ENCODE measurements around the gene MGA. TPM values are rescaled to one million over a fixed set of nuclear protein-coding genes. Genes with fewer than 3 reads are reported as not detected.

The MGA gene
- total and polyA plus RNA-seq, 2 donors (not counting 3 experiments of a cell fraction or from before 2014, with no cell fraction given), result 4.1 to 36.5 TPM

- Histone ChIP-seq H3K9ac (replicated peaks; ENCODE audit: extremely low read depth, insufficient read depth, low read length) (no peak overlapping the region), H3K27ac (ENCODE audit: insufficient read depth, low read depth, low read length) (no peak overlapping the region), H3K9me1 (replicated peaks; ENCODE audit: control insufficient read depth, extremely low read depth, insufficient read depth, low read length) (no peaks in the 10 kb centered on the region), H3K9me3 (replicated peaks; ENCODE audit: control insufficient read depth, insufficient read depth, low read length) (no peaks in the 10 kb centered on the region), H3K4me2 (ENCODE audit: insufficient read depth, low read length) (no peak overlapping the region), H3K27me3 (ENCODE audit: control insufficient read depth in 2 of 2, insufficient read depth in 2 of 2, low read length in 2 of 2) (no peaks in the 10 kb centered on the region), H3K79me2 (ENCODE audit: control insufficient read depth, insufficient read depth, low read length) (no peaks in the 10 kb centered on the region), H3K4me1 (ENCODE audit: control insufficient read depth, extremely low read depth, insufficient read depth, low read length) (peaks cover 2% of the 10 kb centered on the region), H3K4me3 (replicated peaks in 1 of 3; ENCODE audit: insufficient read depth in 1 of 3, low read depth in 1 of 3, low read length in 3 of 3) (no peak overlapping the region), H2AFZ (ENCODE audit: low read depth, low read length) (no peak overlapping the region), H3K36me3 (ENCODE audit: control insufficient read depth in 2 of 2, extremely low read depth in 1 of 2, insufficient read depth in 2 of 2, low read length in 2 of 2) (no peaks in the 10 kb centered on the region), H4K20me1 (replicated peaks; ENCODE audit: control insufficient read depth, extremely low read depth, insufficient read depth, low read length) (no peaks in the 10 kb centered on the region)
- intact Hi-C loops (cut with micrococcal nuclease) (no loop called here), dilution Hi-C loops (cut with MboI; ENCODE audit: extremely low pct_ligation_motif_present, low sequenced_read_pairs) (no loop called here)
- FAIRE-seq (no peak), DNase-seq (ENCODE audit: low read depth, low spot score) (no peak)
- CTCF ChIA-PET, result interaction anchor here (0.7 to 2.3 kb wide), 4 partner anchors 12 to 48 kb away, joined by 3 to 7 read pairs (median 3); no protein-coding TSS in a partner anchor
- no peak for TF ChIP-seq MYC (IDR thresholded peaks at IDR 0.05; ENCODE audit: low read depth, low read length)
- no peak for TF ChIP-seq EZH2 (IDR thresholded peaks at IDR 0.05; ENCODE audit: borderline replicate concordance, low read depth, low read length, severe bottlenecking)
- TF ChIP-seq CTCF (IDR thresholded peaks at IDR 0.05; ENCODE audit: extremely low read depth in 1 of 2, insufficient read depth in 1 of 2, low read depth in 1 of 2, low read length in 2 of 2), result no peak
- no peak for TF ChIP-seq GATA2 (IDR thresholded peaks at IDR 0.05; ENCODE audit: insufficient read depth, insufficient read length, low read depth, low read length)
- TF ChIP-seq FOS (IDR thresholded peaks at IDR 0.05; ENCODE audit: borderline replicate concordance, insufficient read depth, low read length), result no peak
- no peak for TF ChIP-seq JUN (IDR thresholded peaks at IDR 0.05; ENCODE audit: borderline replicate concordance, insufficient read depth, insufficient read length, low read depth)
- no peak for TF ChIP-seq POLR2AphosphoS5 (IDR thresholded peaks at IDR 0.05; ENCODE audit: insufficient read depth, low read depth, low read length)
- TF ChIP-seq POLR2A (IDR thresholded peaks at IDR 0.05; ENCODE audit: low read depth, low read length), result no peak
- TF ChIP-seq, protein P1, sequence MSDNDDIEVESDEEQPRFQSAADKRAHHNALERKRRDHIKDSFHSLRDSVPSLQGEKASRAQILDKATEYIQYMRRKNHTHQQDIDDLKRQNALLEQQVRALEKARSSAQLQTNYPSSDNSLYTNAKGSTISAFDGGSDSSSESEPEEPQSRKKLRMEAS (IDR thresholded peaks at IDR 0.05; ENCODE audit: insufficient read depth, insufficient read length), result no peak
- no TSS peak for BruUV-seq (replicated peaks)
- POLR2A ChIA-PET, result no interaction called here
These were observed 26.6 kb upstream of the MGA start for GRCh38 chr15:41633609-41634008.

All from endothelial cell of umbilical vein (primary cell).